Small intestine (tissue), 7 donors: ENCODE results near the gene ZSCAN10. TPM values are rescaled to one million over a fixed set of nuclear protein-coding genes. Genes with fewer than 3 reads are reported as not detected.
A peak's percentile ranks its signal among the peaks of the same experiment; 100 is the strongest.

ENCODE experiments used
- DNase-seq, 2 donors: peaks; one replicate each; pipeline versions ENCODE4 v3.0.0 to v3.0.0-alpha.2; 2013
- FAIRE-seq: peaks from 2 replicates; lab custom pipeline; 2012; peaks lifted over from hg19 to GRCh38; lab: Jason Lieb, UNC
- H3K27ac ChIP-seq, 3 donors: one replicate each; pipeline ENCODE4 v1.5.1; 2013; ENCODE audit warnings: low read length in 2 of 3, mild to moderate bottlenecking in 2 of 3, control low read depth in 1 of 3, inconsistent platforms in 1 of 3, low read depth in 1 of 3, moderate library complexity in 1 of 3
- H3K27me3 ChIP-seq, 3 donors: one replicate each; pipeline ENCODE4 v1.6.1; 2013; ENCODE audit warnings: low read length in 3 of 3, inconsistent platforms in 1 of 3; ENCODE audit not compliant: control insufficient read depth in 3 of 3, insufficient read depth in 3 of 3
- H3K36me3 ChIP-seq, 3 donors: one replicate each; pipeline ENCODE4 v1.6.1; 2013; ENCODE audit warnings: low read length in 3 of 3, inconsistent platforms in 1 of 3, low read depth in 1 of 3, mild to moderate bottlenecking in 1 of 3, moderate library complexity in 1 of 3; ENCODE audit not compliant: control insufficient read depth in 3 of 3, insufficient read depth in 2 of 3
- H3K4me1 ChIP-seq, 3 donors: one replicate each; pipeline ENCODE4 v1.6.1; 2013; ENCODE audit warnings: low read length in 2 of 3, inconsistent platforms in 1 of 3, low read depth in 1 of 3, mild to moderate bottlenecking in 1 of 3, moderate library complexity in 1 of 3; ENCODE audit not compliant: control insufficient read depth in 3 of 3, insufficient read depth in 2 of 3
- H3K4me3 ChIP-seq, 3 donors: one replicate each; pipeline ENCODE4 v1.5.1; 2013; ENCODE audit warnings: low read length in 3 of 3, control low read depth in 1 of 3, inconsistent platforms in 1 of 3, low read depth in 1 of 3, mild to moderate bottlenecking in 1 of 3, moderate library complexity in 1 of 3
- H3K9me3 ChIP-seq, 2 donors: one replicate each; pipeline ENCODE4 v1.6.1; 2013; ENCODE audit warnings: low read depth in 1 of 2, low read length in 1 of 2; ENCODE audit not compliant: control insufficient read depth in 2 of 2, insufficient read depth in 1 of 2
- WGBS, 3 donors: extraction: QIAGEN DNeasy Blood & Tissue Kit; methylation state at CpG; one replicate each; pipeline ENCODE4 v1.1.7; 2013; 5-methylcytosine and 5-hydroxymethylcytosine counted together
- polyA plus RNA-seq, 4 donors: library from polyadenylated mRNA; stranded (reverse) in 3 of 4; unstranded in 1 of 4; fragments of 200-250 nt in 3 of 4; fragments of 120-200 nt in 1 of 4; gene quantifications; one replicate each; pipeline versions ENCODE4 v1.2.1 to v1.2.3, GENCODE V29; 2013
- donor health status: healthy with polysubstance abuse.
- donor health status: control.
- donor health status: control.
- donor health status: Bipolar disorder and iron deficiency.
- donor health status: healthy.

Gene ZSCAN10
- polyA plus RNA-seq, 4 donors, result 0.03 to 0.46 TPM; not detected in 2

GRCh38 chr16:3038896-3039295 lies 60.2 kb downstream of the ZSCAN10 start:
- DNase-seq (peak; percentile 82 to 90), FAIRE-seq (no peak)
- 17 to 60% (median 43%) methylated on average over 5 of the region's 5 CpGs for WGBS, 3 donors
- peaks cover 0 to 20% (median 0%) of the 10 kb centered on the region in 3 donors for H3K4me1 ChIP-seq
- peak overlapping the region in 1 of 3 donors; percentile 38 for H3K27ac ChIP-seq
- peaks cover 0 to under 1% (median 0%) of the 10 kb centered on the region in 3 donors for H3K36me3 ChIP-seq
- peaks cover 0 to 45% (median 16%) of the 10 kb centered on the region in 3 donors for H3K27me3 ChIP-seq
- no peaks in the 10 kb centered on the region for H3K9me3 ChIP-seq
- H3K4me3 ChIP-seq, result no peak overlapping the region

Other genes starting within 250 kb of the ZSCAN10 start
- 1 to 10 TPM in 2 of 4 donors, under 1 TPM in 2; 0.45 to 3.9 (median 1.1) TPM for gene PRSS22, start 241.1 kb downstream of the ZSCAN10 start, polyA plus RNA-seq
- 10 to 100 TPM in 3 of 4 donors, 1 to 10 TPM in 1; 9.1 to 30.2 (median 23.3) TPM for gene FLYWCH2, start 216.1 kb downstream of the ZSCAN10 start, polyA plus RNA-seq
- 10 to 100 TPM; 13.0 to 18.8 (median 14.9) TPM for gene FLYWCH1, start 187.4 kb downstream of the ZSCAN10 start, polyA plus RNA-seq
- under 1 TPM in 3 of 4 donors, not detected in 1; 0.15 to 0.54 (median 0.47) TPM for gene KREMEN2, start 135.0 kb downstream of the ZSCAN10 start, polyA plus RNA-seq
- 10 to 100 TPM in 2 of 4 donors, 1 to 10 TPM in 2; 1.4 to 19.4 (median 6.9) TPM for gene PAQR4, start 129.9 kb downstream of the ZSCAN10 start, polyA plus RNA-seq
- 10 to 100 TPM in 2 of 4 donors, 1 to 10 TPM in 2; 2.5 to 24.7 (median 7.0) TPM for gene PKMYT1, start 118.8 kb downstream of the ZSCAN10 start, polyA plus RNA-seq
- 1 to 10 TPM in 2 of 4 donors, under 1 TPM in 2; 0.76 to 2.7 (median 0.99) TPM for gene CLDN9, start 86.4 kb downstream of the ZSCAN10 start, polyA plus RNA-seq
- 10 to 100 TPM in 1 of 4 donors, under 1 TPM in 1, not detected in 2; 0.04 to 24.4 TPM for gene CLDN6, start 81.1 kb downstream of the ZSCAN10 start, polyA plus RNA-seq
- 100 to 1,000 TPM in 2 of 4 donors, 10 to 100 TPM in 2; 27.4 to 259 (median 80.2) TPM for gene TNFRSF12A, start 78.9 kb downstream of the ZSCAN10 start, polyA plus RNA-seq
- 100 to 1,000 TPM in 1 of 4 donors, 10 to 100 TPM in 3; 51.5 to 119 (median 57.0) TPM for gene HCFC1R1, start 75.4 kb downstream of the ZSCAN10 start, polyA plus RNA-seq
- gene THOC6, start 75.3 kb downstream of the ZSCAN10 start, polyA plus RNA-seq, result 10 to 100 TPM; 35.9 to 51.4 (median 45.0) TPM
- gene BICDL2, start 62.4 kb downstream of the ZSCAN10 start, polyA plus RNA-seq, result 10 to 100 TPM; 19.1 to 47.8 (median 33.5) TPM
- gene MMP25, start 52.7 kb downstream of the ZSCAN10 start, polyA plus RNA-seq, result 1 to 10 TPM in 1 of 4 donors, under 1 TPM in 3; 0.54 to 3.4 (median 0.78) TPM
- gene IL32, start 33.7 kb downstream of the ZSCAN10 start, polyA plus RNA-seq, result 1,000 to 10,000 TPM in 1 of 4 donors, 100 to 1,000 TPM in 3; 127 to 1,061 (median 507) TPM
- 10 to 100 TPM; 12.7 to 17.7 (median 16.2) TPM for gene ZNF205, start 13.3 kb upstream of the ZSCAN10 start, polyA plus RNA-seq
- 10 to 100 TPM; 10.8 to 12.8 (median 11.8) TPM for gene ZNF213, start 35.7 kb upstream of the ZSCAN10 start, polyA plus RNA-seq
- gene OR1F1, start 88.9 kb upstream of the ZSCAN10 start, polyA plus RNA-seq, result not detected
- gene ZNF200, start 135.9 kb upstream of the ZSCAN10 start, polyA plus RNA-seq, result 10 to 100 TPM in 1 of 4 donors, 1 to 10 TPM in 3; 3.8 to 10.1 (median 4.8) TPM
- gene MEFV, start 157.3 kb upstream of the ZSCAN10 start, polyA plus RNA-seq, result under 1 TPM in 2 of 4 donors, not detected in 2; 0.49 to 0.58 TPM
- gene ZNF263, start 184.2 kb upstream of the ZSCAN10 start, polyA plus RNA-seq, result 10 to 100 TPM; 11.0 to 45.3 (median 14.2) TPM
- 10 to 100 TPM in 1 of 4 donors, 1 to 10 TPM in 2, under 1 TPM in 1; 0.89 to 10.2 (median 1.9) TPM for gene TIGD7, start 206.1 kb upstream of the ZSCAN10 start, polyA plus RNA-seq
- 10 to 100 TPM; 12.2 to 41.7 (median 17.0) TPM for gene ZNF75A, start 206.2 kb upstream of the ZSCAN10 start, polyA plus RNA-seq